GM12892 (cell line): ENCODE results near the gene NAPSA.
"Not testable (repeated sequence)": the region's sequence is repeated elsewhere in the genome, so short reads cannot be mapped to it uniquely, and the experiment has no call there.

Experiments used
- DNase-seq: peaks from one replicate; pipeline ENCODE4 v3.0.0; 2011; ENCODE audit not compliant: insufficient read length
- FAIRE-seq: peaks from 2 replicates; lab custom pipeline; 2011; peaks lifted over from hg19 to GRCh38; lab: Jason Lieb, UNC
- POLR2A ChIP-seq: IDR thresholded peaks from 2 replicates; pipeline ENCODE4 v1.6.1; 2011; ENCODE audit warnings: low read depth, low read length, control low read depth
- POLR2AphosphoS5 ChIP-seq: IDR thresholded peaks from 2 replicates; pipeline ENCODE4 v1.6.1; 2011; ENCODE audit warnings: low read depth, low read length, control low read depth
- TAF1 ChIP-seq: IDR thresholded peaks from 2 replicates; pipeline ENCODE4 v1.6.1; 2011; ENCODE audit warnings: low read depth, mild to moderate bottlenecking, control low read depth, low read length, borderline replicate concordance

The NAPSA gene

GRCh38 chr19:50352242-50352641 lies 13.2 kb downstream of the NAPSA start:
- FAIRE-seq (no peak), DNase-seq (no peak)
- TF ChIP-seq POLR2AphosphoS5 (no peak), TAF1 (no peak)

GRCh38 chr19:50349277-50350057 lies 16.0 kb downstream of the NAPSA start:
- FAIRE-seq (no peak), DNase-seq (no peak)
- TF ChIP-seq POLR2A (no peak), TAF1 (no peak), POLR2AphosphoS5 (no peak)

GRCh38 chr19:50347089-50347581 lies 18.3 kb downstream of the NAPSA start:
- peak; percentile 73 for FAIRE-seq
- not testable (repeated sequence) for DNase-seq

GRCh38 chr19:50344661-50345318 lies 20.6 kb downstream of the NAPSA start:
- DNase-seq (no peak), FAIRE-seq (peak; percentile 93)
- TF ChIP-seq POLR2AphosphoS5 (peak; percentile 94), TAF1 (peak; percentile 84; the same call in 1 of the 2 replicates), POLR2A (peak; percentile 96)

GRCh38 chr19:50341091-50341564 lies 24.3 kb downstream of the NAPSA start:
- DNase-seq = no peak
- peak; percentile 95 for FAIRE-seq
- TF ChIP-seq POLR2AphosphoS5 = peak; percentile 45; the same call in 1 of the 2 replicates
- TF ChIP-seq POLR2A = no peak; the same call in 1 of the 2 replicates

GRCh38 chr19:50340331-50340730 lies 25.1 kb downstream of the NAPSA start:
- FAIRE-seq (no peak), DNase-seq (no peak)
- TF ChIP-seq TAF1 = no peak
- no peak for TF ChIP-seq POLR2A
- TF ChIP-seq POLR2AphosphoS5 = no peak

GRCh38 chr19:50337031-50337430 lies 28.4 kb downstream of the NAPSA start:
- FAIRE-seq, DNase-seq: not testable (repeated sequence)

GRCh38 chr19:50334741-50335421 lies 30.6 kb downstream of the NAPSA start:
- no peak for DNase-seq
- FAIRE-seq = no peak
- TF ChIP-seq POLR2AphosphoS5 = peak; percentile 36
- no peak for TF ChIP-seq TAF1

GRCh38 chr19:50333737-50334617 lies 31.5 kb downstream of the NAPSA start:
- FAIRE-seq (no peak), DNase-seq (peak; percentile 91)
- TF ChIP-seq TAF1 (0 out of 2 replicates have a peak, but pooled peaks have one; percentile 35), POLR2A (peak; percentile 52; the same call in 1 of the 2 replicates), POLR2AphosphoS5 (no peak)

- TF ChIP-seq POLR2A (peak; percentile 55; the same call in 1 of the 2 replicates), TAF1 (no peak), POLR2AphosphoS5 (no peak; the same call in 1 of the 2 replicates)
- DNase-seq (peak; percentile 76), FAIRE-seq (peak; percentile 97)
Measured at GRCh38 chr19:50333235-50333736, 32.2 kb downstream of the NAPSA start.

- FAIRE-seq (peak; percentile 60), DNase-seq (no peak)
- TF ChIP-seq TAF1 (no peak), POLR2A (no peak), POLR2AphosphoS5 (no peak)
Measured at GRCh38 chr19:50332244-50333038, 33.0 kb downstream of the NAPSA start.
